ENCODE measurements around the gene XYLT1. TPM values are rescaled to one million over a fixed set of nuclear protein-coding genes. Genes with fewer than 3 reads are reported as not detected.

XYLT1 gene
- total and polyA plus RNA-seq, 9 of the 15 experiments (the other 6 are each of a cell fraction or from before 2014, with no cell fraction given), result 0.03 to 0.09 (median 0.08) TPM; not detected in 6

GRCh38 chr16:17316005-17316404 is 154.8 kb downstream of the XYLT1 start:
- WGBS (ENCODE audit: insufficient coverage, low coverage, missing lambda C conversion rate), result 2% methylated on average over 4 of the region's 4 CpGs
- Histone ChIP-seq H3K79me2 (ENCODE audit: control insufficient read depth, insufficient read depth, low read length) (no peaks in the 10 kb centered on the region), H3K9me1 (ENCODE audit: control insufficient read depth, insufficient read depth, low read length) (no peaks in the 10 kb centered on the region), H3K9ac (ENCODE audit: insufficient read depth in 1 of 2, low read depth in 2 of 2, low read length in 2 of 2) (no peak overlapping the region), H3K27me3 (ENCODE audit: control insufficient read depth in 2 of 2, insufficient read depth in 2 of 2, low read length in 2 of 2) (peaks cover 0 to 44% of the 10 kb centered on the region in 2 experiments; a peak in 3 of 5 replicates), H3K27ac (ENCODE audit: extremely low read depth, low read depth, low read length) (no peak overlapping the region), H3K9me3 (replicated peaks; ENCODE audit: control insufficient read depth, insufficient read depth, low read depth, low read length) (no peaks in the 10 kb centered on the region), H3K4me1 (replicated peaks in 1 of 2; ENCODE audit: control insufficient read depth in 2 of 2, insufficient read depth in 2 of 2, low read length in 2 of 2) (no peaks in the 10 kb centered on the region), H3K4me3 (no peak overlapping the region), H2AFZ (ENCODE audit: low read depth, low read length) (no peak overlapping the region), H3K4me2 (ENCODE audit: insufficient read depth, low read length) (no peak overlapping the region), H4K20me1 (replicated peaks; ENCODE audit: control insufficient read depth, insufficient read depth, low read length) (no peaks in the 10 kb centered on the region), H3K36me3 (ENCODE audit: control insufficient read depth, insufficient read depth, low read length) (no peaks in the 10 kb centered on the region)
- ATAC-seq (no peak), DNase-seq (ENCODE audit: extremely low read depth in 1 of 4, low spot score in 3 of 4) (no peak), FAIRE-seq (no peak)
- ChIA-PET CTCF (ENCODE audit: low intra/inter-chr PET ratio) (no interaction called here), POLR2A (no interaction called here)
- intact Hi-C loops (cut with micrococcal nuclease) (no loop called here), in situ Hi-C loops (cut with MboI) (no loop called here)
- BruUV-seq (replicated peaks), result no TSS peak
- TF ChIP-seq ARID1B (IDR thresholded peaks at IDR 0.05) (no peak), ZHX1 (conservative IDR thresholded peaks at IDR 0.05; ENCODE audit: low read length) (no peak), ZKSCAN1 (IDR thresholded peaks at IDR 0.05; ENCODE audit: low read depth, low read length) (no peak), ATF4 (CRISPR knock-in tag; IDR thresholded peaks at IDR 0.05) (no peak), LARP7 (IDR thresholded peaks at IDR 0.05) (no peak)

Data from K562 (cell line).